Smooth muscle cell (in vitro differentiated cells): ENCODE data around the gene MVB12A. TPM values are rescaled to one million over a fixed set of nuclear protein-coding genes. Genes with fewer than 3 reads are reported as not detected.

Source experiments
- DNase-seq: peaks from one replicate; lab custom pipeline; 2025; ENCODE audit not compliant: unreplicated experiment; lab: John Stamatoyannopoulos, UW
- H2AFZ ChIP-seq: fragments of 200-600 bp; sonication (generic); 2 replicates; pipeline ENCODE4 v1.6.0; 2016; ENCODE audit warnings: antibody characterized with exemption, low read depth, mild to moderate bottlenecking
- H3F3A ChIP-seq: fragments of 200-600 bp; sonication (generic); 2 replicates; pipeline ENCODE4 v1.6.0; 2017; ENCODE audit warnings: antibody characterized with exemption, low read depth
- H3K27ac ChIP-seq: fragments of 200-600 bp; sonication (generic); 2 replicates; pipeline ENCODE4 v1.5.1; 2016; ENCODE audit warnings: low read depth, mild to moderate bottlenecking
- H3K27me3 ChIP-seq: fragments of 200-600 bp; sonication (generic); 2 replicates; pipeline ENCODE4 v1.6.1; 2016; ENCODE audit warnings: low read depth, mild to moderate bottlenecking
- H3K36me3 ChIP-seq: fragments of 200-600 bp; sonication (generic); 2 replicates; pipeline ENCODE4 v1.5.1; 2016; ENCODE audit warnings: low read depth
- H3K4me1 ChIP-seq: fragments of 200-600 bp; sonication (generic); 2 replicates; pipeline ENCODE4 v1.5.1; 2016; ENCODE audit warnings: low read depth
- H3K4me2 ChIP-seq: fragments of 200-600 bp; sonication (generic); 2 replicates; pipeline ENCODE4 v1.6.0; 2016; ENCODE audit warnings: mild to moderate bottlenecking
- H3K4me3 ChIP-seq: fragments of 200-600 bp; sonication (generic); 2 replicates; pipeline ENCODE4 v1.5.1; 2016; ENCODE audit warnings: mild to moderate bottlenecking
- H3K79me2 ChIP-seq: fragments of 200-600 bp; sonication (generic); 2 replicates; pipeline ENCODE4 v1.6.0; 2016; ENCODE audit warnings: low read depth, mild to moderate bottlenecking
- H3K9ac ChIP-seq: fragments of 200-600 bp; sonication (generic); 2 replicates; pipeline ENCODE4 v1.6.0; 2016; ENCODE audit warnings: low read depth
- H3K9me3 ChIP-seq: fragments of 200-600 bp; sonication (generic); replicated peaks from 2 replicates; pipeline ENCODE4 v1.5.1; 2016; ENCODE audit warnings: low read depth
- H4K20me1 ChIP-seq: fragments of 200-600 bp; sonication (generic); 2 replicates; pipeline ENCODE4 v1.6.0; 2016; ENCODE audit warnings: low read depth
- WGBS: methylation state at CpG from one replicate; pipeline ENCODE4 v1.1.7; 2016; ENCODE audit warnings: low lambda C conversion rate; 5-methylcytosine and 5-hydroxymethylcytosine counted together
- polyA plus RNA-seq: library from polyadenylated mRNA; unstranded; fragments of >200 nt; fragmentation: Nextera tagmentation; extraction: Ambion mirVana; gene quantifications from 2 replicates; pipeline ENCODE4 v1.2.1, GENCODE V29; 2016
- total RNA-seq: library from RNA; depleted of rRNA; stranded (reverse); fragments of >200 nt; gene quantifications from 2 replicates; pipeline ENCODE4 v1.2.3, GENCODE V29; 2014
- TF ChIP-seq, protein P1 (sequence below): fragments of 200-600 bp; sonication (generic); IDR thresholded peaks from 2 replicates; pipeline ENCODE4 v1.5.1; 2017; ENCODE audit warnings: borderline replicate concordance, mild to moderate bottlenecking, antibody characterized with exemption; ENCODE audit not compliant: insufficient read depth, poor library complexity, severe bottlenecking

MVB12A gene
- total and polyA plus RNA-seq, 2 experiments from 2014 or later = 68.1 to 98.1 TPM

DNA sequence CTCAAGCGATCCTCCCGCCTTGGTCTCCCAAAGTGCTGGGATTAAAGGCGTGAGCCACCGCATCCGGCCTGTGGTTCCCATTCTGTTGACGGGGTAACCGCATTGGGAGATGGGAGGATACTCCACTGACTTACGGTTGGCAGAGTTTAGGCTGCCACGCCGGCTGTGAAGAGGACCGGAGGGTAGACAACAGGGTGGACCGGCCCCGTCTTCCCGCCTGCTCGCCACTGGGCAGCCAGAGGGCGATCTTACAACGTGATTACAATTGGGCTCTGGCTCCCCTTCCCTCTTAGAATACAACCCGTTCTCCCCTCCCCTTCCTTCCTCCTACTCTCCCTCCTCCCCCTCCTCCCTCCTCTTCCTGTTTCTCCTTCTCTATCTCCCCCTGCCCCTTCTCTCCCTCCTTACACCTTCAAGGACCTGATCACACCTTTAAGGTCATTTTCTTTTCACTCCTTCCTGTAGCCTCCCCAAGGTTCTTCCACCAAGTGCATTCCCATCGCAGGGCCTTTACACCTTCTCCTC, 24.9 kb upstream of the MVB12A start:
- H3K9ac ChIP-seq = no peak overlapping the region
- H3K27ac ChIP-seq = no peak overlapping the region
- 36% methylated on average over 19 of the region's 19 CpGs for WGBS
- TF ChIP-seq, protein P1, sequence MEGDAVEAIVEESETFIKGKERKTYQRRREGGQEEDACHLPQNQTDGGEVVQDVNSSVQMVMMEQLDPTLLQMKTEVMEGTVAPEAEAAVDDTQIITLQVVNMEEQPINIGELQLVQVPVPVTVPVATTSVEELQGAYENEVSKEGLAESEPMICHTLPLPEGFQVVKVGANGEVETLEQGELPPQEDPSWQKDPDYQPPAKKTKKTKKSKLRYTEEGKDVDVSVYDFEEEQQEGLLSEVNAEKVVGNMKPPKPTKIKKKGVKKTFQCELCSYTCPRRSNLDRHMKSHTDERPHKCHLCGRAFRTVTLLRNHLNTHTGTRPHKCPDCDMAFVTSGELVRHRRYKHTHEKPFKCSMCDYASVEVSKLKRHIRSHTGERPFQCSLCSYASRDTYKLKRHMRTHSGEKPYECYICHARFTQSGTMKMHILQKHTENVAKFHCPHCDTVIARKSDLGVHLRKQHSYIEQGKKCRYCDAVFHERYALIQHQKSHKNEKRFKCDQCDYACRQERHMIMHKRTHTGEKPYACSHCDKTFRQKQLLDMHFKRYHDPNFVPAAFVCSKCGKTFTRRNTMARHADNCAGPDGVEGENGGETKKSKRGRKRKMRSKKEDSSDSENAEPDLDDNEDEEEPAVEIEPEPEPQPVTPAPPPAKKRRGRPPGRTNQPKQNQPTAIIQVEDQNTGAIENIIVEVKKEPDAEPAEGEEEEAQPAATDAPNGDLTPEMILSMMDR = peak; percentile 48
- peaks cover 7% of the 10 kb centered on the region for H3K4me1 ChIP-seq
- H3F3A ChIP-seq = no peaks in the 10 kb centered on the region
- no peaks in the 10 kb centered on the region for H3K9me3 ChIP-seq
- H3K4me3 ChIP-seq = no peak overlapping the region
- no peak overlapping the region for H3K4me2 ChIP-seq
- no peaks in the 10 kb centered on the region for H3K27me3 ChIP-seq
- no peaks in the 10 kb centered on the region for H3K79me2 ChIP-seq
- H2AFZ ChIP-seq = no peak overlapping the region
- no peaks in the 10 kb centered on the region for H4K20me1 ChIP-seq
- H3K36me3 ChIP-seq = no peaks in the 10 kb centered on the region
- DNase-seq = no peak

DNA sequence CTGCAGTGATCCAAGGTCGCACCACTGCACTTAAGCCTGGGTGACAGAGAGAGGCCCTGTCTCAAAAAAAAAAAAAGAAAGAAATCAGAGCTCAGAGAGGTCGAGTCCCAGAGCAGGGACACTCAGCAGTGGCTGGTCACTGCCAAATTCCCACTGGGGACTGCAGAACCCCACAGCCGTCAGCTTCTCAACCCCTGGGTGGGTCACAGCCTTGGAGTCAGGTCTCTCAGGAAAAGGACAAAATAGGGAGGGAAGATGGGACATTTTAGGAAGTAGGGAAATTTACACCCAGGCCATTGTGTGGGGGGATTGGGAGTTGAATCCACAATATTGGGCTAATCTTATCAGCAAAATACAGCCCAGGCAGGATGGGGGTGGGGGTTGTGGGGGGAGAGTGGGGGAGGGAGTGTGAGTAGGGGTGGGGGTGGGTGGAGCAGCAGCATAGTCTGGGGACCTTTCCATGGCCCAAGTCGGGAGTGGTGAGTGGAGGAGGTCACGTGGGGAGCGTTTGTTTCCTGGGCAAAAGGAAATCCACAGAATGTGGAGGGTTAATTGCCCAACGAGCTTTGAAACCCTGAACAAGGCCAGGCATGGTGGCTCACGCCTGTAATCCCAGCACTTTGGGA, 20.8 kb upstream of the MVB12A start:
- no peak overlapping the region for H3K4me3 ChIP-seq
- H2AFZ ChIP-seq = no peak overlapping the region
- H3K9ac ChIP-seq = no peak overlapping the region
- H3K27ac ChIP-seq = no peak overlapping the region
- H3F3A ChIP-seq = no peaks in the 10 kb centered on the region
- no peaks in the 10 kb centered on the region for H3K9me3 ChIP-seq
- H3K27me3 ChIP-seq = no peaks in the 10 kb centered on the region
- H3K4me2 ChIP-seq = no peak overlapping the region
- WGBS = 80% methylated on average over 8 of the region's 8 CpGs
- no peak for DNase-seq
- H4K20me1 ChIP-seq = no peaks in the 10 kb centered on the region
- no peaks in the 10 kb centered on the region for H3K36me3 ChIP-seq
- TF ChIP-seq, protein P1 = no peak
- H3K4me1 ChIP-seq = no peaks in the 10 kb centered on the region
- no peaks in the 10 kb centered on the region for H3K79me2 ChIP-seq

DNA sequence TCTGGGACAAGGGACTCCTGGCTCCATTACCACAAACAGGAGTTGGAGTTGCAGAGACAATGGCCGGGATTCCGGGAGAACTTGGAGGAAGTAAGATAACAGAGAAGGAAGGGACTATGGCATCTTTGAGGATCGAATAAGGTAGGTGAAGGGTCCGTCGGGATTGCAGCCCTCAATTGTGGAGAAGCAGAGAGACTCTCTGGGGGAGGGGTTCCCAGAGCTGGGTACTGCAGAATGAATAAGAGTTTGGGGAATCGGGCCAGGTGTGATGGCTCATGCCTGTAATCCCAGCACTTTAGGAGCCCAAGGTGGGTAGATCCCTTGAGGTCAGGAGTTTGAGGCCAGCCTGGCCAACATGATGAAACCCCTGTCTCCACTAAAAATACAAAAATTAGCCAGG, 18.2 kb upstream of the MVB12A start:
- no peak for DNase-seq
- Histone ChIP-seq H3K4me1 (peaks cover 15% of the 10 kb centered on the region), H2AFZ (no peak overlapping the region), H3K9me3 (no peaks in the 10 kb centered on the region), H3K27me3 (no peaks in the 10 kb centered on the region), H3K79me2 (no peaks in the 10 kb centered on the region), H3K4me2 (no peak overlapping the region), H4K20me1 (no peaks in the 10 kb centered on the region), H3K27ac (no peak overlapping the region), H3K4me3 (no peak overlapping the region), H3F3A (no peaks in the 10 kb centered on the region), H3K9ac (no peak overlapping the region), H3K36me3 (no peaks in the 10 kb centered on the region)
- WGBS = 94% methylated on average over 6 of the region's 6 CpGs
- TF ChIP-seq, protein P1 = no peak
